Hematopoietic multipotent progenitor cell treated with erythropoietin and hydrocortisone succinate and interleukin-3 and kit ligand, for 15 days (in vitro differentiated cells): ENCODE data around the gene BRD1.
A peak's percentile ranks its signal among the peaks of the same experiment; 100 is the strongest.
"Not testable (repeated sequence)": the region's sequence is repeated elsewhere in the genome, so short reads cannot be mapped to it uniquely, and the experiment has no call there.

Source experiments
- DNase-seq: peaks from one replicate; pipeline ENCODE4 v3.0.0-alpha.2; 2015; ENCODE audit warnings: low spot score

BRD1 gene

DNA sequence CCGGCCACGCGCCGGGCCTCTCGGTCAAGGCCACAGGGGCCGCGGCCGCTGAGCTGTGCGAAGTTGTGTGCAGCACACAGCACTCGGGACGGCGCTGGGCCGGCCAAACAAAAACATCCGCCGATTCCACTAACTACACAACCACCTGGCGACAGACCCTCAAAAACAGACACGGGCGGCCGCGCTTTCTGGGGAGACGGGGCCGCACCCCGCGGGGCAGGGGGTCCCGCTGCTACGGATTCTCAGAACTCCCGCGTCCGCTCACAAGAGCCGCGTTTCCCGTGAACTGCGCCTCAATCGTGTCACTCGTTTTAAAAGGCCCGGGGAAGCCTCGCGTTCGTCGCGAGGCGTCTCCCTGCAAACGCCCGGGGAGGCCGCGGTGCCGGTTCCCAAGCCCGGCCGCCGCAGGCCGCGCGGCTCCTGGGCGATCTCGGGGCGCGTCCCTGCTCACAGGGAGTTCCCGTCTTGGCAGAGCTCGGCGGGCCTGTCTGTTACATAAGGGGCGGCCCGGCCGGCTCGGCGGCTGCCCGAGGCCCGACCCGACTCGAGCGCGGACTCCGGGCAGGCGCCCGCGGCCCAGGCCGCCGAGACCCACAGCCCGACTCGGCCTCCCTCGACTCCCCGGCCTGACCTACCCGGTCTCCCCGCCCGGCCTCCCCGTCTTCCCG is 936 bp downstream of the BRD1 start:
- peak; percentile 58 for DNase-seq

DNA sequence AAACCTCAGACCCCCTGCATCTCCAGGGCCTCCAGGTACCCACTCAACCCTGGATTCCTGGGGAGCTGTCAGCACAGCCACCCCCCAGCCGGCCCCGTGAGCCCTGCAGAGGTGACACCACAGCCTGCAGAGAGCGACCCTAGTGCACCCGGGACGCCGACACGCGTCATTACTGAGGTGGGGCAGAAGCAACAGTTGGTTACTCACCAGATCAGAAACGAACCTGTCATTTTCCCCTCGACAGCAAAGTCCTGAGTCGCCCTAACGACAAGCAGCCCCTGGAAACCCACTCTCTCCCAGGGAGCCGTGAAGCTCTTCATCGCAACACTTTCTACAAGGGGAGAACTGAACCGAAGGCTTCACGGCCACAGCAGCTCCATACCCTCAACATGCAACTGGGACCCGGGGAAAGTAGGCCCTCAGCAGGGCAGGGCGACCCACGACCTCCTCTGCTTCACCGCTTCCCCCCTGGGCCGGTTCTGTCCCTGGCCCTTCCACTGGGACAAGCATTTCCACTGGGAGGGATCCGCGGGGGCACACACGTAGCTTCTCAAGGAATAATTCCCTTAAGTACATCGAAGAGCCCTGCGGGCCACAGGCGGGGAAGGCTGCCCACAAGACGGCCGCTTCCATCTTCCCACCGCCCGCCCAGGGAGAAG is 1.6 kb downstream of the BRD1 start:
- DNase-seq: peak; percentile 44

DNA sequence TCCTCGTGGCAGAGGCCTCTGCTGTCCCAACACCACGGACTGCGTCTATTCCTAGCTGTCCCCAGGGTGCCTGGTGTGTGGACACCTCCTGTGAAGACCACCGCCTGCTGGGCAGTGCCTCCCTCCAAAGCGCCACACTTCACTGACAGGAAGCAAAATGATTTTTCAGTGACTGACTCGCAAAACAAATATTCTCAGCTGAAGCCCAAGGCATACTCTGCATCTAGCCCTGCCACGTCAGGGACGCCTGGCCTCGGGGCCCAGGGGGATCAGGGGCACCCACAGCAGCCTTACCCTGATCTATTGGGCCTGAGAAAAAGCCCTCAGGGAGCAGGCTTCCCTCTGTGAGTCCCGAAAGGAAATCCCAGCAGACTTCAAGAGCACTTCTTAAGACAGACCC is 2.2 kb downstream of the BRD1 start:
- DNase-seq: no peak

DNA sequence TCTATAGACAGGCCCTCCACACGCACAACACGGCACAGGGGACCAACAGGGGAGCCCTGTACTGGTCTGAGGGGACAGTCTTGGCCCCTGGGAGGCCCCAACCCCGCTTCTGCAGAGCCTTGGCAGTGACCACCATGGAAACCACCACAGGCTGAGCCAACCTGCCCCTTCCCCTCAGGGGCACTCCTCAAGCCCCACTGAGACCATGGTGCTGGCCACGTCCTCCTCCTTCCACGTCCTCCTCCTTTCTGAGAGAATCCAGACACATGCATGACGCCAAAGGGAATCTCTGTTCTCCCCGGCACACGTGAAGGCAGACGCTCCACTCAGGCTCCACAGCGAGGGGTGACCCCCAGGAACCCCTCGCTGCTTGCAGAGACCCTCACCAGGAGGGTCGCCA is 2.7 kb downstream of the BRD1 start:
- no peak for DNase-seq

DNA sequence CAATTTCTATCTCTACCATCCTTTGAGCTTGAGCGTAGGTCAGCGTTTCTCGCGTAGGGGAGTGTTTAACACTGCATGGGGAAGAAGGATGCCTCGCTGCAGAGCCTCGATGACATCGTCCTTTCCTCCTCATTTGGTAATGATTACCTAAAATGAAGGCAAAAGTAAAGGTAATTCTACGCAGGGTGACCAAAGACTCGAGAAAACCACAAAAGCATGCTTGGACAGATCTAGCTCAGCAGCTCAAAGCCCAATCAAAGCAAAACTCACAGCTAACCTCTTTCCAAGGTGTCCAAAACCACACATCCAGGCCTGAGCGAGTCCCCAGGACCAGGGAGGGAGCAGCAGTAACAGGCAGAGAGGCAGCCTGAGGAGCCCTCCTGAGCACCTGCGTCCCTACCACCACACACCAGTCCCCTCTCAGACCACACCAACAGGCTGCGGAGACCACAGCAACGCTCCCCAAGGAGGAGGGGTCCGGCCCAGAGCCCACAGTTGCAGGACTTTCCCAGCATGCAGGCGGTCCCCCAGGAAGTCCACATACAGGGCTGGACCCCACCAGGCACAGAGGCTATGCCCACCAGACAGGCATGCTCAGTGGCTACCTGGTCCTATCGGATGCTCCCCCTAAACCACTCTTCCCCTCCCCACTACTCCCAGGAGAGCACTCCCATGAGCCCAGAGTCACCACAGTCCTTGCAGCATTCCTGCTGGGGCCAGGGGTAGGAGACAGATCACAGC is 3.3 kb downstream of the BRD1 start:
- DNase-seq: no peak

DNA sequence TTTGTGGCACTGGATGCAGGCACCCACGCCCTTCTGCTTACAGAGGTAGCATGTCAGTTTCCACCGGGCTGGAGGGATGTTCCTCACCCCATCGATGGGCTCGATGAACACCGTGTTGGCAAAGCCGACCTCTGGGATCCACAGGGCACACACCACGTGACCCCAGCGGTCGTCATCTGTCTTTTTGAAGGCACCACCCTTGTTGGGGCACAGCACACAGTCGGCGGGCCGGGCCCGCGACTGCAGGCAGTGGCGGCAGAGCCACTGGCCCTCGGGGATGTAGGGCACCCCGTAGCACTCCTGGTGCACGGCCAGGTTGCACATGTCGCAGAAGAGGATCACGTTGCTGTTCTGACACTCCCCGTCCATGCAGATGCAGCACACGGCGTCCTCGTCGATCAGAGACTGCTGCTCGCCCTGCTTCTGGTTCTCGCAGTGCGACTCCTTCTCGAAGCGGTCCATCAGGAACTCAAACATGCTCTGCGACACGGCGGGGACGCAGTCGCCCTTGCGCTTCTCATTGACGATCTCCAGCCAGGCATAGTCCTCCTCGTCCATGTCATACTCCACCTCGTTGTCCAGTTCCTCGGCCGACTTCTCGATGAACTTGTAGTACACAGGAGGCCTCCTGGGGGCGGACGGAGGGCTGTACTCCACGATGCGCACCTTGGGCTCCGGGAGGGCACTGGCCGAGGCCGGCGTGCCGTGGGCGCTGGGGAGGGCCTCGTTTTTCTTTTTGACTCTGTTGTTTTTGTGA is 4.2 kb downstream of the BRD1 start:
- DNase-seq: no peak

DNA sequence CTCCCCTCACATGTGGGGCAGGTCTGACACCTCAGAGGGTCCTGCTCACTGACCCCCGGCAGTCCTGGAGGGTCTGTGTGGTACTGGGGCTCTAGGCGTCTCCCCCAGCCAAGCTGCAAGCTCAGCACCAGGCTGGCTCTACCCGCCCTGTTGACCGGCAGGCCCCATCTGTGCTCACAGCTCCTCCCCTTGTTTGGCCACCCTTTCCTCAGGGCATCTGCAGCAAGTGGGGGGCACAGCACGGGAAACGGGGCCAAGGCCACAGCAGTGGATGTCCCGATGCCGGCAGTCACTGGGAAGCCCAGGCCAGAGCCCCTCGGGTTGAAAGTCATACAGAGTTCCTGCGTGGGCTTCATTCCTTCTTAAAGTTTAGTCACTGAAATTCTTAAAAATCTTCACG is 5.9 kb downstream of the BRD1 start:
- not testable (repeated sequence) for DNase-seq

DNA sequence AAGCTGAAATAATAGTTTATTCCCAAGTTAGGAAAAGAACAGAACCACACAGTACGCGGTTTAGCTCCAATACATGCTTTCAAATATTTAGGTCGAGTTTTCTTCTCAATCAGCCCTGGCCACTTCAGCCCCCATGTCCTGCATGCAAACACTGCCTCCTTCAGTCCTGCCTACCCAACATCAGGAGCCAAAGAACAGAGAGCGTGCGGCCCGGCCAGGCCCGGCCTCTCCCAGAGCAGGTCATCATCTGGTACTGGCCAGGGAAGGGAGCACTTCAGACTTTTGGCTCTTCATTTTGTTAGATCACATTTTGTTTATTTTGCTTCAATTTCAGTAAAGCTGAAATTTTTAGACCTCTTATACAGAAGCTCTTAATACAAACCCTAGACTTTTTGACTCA is 6.7 kb downstream of the BRD1 start:
- DNase-seq: no peak

DNA sequence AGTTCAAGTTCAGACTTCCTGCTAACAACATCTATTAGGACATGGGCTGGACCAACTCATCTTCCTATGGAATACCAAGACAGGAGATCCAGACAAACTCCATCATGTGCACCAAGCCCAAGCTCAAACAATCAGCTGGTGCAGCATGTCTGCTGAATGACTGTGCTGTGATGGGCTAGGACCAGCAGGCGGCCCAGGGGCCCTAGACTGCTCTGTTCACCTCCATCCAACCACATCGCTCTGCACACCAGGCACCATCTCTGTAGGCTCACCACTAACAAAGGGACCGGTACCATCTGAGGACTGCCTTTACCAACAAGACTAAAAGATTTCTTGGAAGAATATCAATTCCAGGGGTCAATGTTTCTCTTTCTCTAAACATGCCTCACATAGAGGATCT is 10.3 kb downstream of the BRD1 start:
- DNase-seq: no peak

DNA sequence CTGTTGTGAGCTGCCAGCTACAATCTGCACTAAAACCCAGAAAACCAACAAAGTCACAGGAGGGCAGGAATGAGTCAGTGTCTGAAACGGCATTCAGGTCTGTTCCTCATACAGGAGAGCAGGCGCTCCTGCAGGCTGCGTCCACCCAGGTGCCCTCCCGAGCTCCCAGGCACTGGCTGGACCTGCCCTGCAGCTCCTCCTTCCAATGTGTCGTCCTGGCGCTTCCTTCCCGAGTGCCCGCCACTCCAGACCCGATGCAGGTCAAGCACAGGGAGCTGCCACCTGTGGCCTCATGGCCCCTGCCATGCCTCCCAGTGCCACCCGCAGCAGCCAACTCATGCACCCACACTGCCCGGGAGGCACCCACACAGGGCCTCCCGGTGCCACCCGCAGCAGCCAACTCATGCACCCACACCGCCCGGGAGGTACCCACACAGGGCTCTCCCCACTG is 12.0 kb downstream of the BRD1 start:
- no peak for DNase-seq

DNA sequence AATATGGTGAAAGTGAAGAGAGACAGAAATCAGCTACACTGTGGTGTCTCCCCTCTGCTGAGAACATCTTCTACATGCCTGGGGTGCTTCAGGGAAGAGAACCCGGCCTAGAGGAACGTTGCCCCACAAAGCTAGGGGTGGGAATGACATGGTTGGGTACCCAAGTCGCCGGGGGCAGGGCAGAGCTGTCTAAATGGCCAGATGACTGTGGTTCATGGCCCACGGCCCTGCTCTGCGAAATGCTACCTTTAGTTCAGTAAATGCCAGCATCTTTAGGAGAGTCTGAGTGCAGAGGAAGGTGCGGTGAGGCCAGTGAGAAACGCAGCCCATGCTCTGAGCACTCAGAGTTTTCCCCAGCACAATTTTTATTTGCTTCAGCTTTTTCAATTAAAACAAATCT is 12.8 kb downstream of the BRD1 start:
- DNase-seq: no peak

DNA sequence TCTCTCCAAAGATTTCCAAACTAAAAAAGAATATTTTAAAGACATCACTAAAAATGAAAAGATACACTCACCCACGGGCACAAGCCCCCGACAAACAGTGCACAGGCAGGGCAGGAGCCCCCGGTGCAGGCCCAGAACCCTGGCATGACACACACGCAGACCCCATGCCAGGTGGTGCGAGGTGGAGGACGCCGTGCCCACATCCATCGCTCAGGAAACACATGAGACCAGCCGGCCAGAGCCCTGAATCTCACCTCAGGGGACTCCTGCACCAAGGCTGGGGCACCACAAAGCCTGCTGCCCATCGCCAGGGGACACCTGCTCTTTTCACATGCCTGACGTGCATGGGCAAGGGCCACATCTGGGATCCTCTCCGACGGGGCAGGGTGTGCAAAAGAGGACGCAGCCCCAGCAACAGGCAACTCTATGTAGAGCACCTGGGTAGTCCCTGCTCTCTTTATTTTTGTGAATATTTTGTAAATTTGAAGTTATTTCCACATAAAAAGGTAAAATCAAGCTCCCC is 13.4 kb downstream of the BRD1 start:
- no peak for DNase-seq

DNA sequence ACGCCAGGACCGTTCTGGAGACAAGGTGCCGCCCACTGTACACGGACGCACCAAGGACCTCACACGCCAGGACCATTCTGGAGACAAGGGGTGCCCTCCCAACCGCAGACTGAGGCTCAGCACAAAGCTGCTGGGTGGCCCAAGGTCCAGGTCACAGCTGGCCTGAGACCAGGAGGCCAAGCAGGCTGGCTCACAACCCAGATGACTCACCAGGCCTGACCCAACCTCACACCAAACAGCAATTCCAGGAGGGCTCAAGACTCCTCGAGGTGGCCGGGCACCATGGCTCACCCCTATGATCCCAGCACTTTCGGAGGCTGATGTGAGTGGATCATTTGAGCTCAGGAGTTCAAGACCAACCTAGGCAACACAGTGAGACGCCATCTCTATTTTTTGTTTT is 14.8 kb downstream of the BRD1 start:
- DNase-seq: no peak

DNA sequence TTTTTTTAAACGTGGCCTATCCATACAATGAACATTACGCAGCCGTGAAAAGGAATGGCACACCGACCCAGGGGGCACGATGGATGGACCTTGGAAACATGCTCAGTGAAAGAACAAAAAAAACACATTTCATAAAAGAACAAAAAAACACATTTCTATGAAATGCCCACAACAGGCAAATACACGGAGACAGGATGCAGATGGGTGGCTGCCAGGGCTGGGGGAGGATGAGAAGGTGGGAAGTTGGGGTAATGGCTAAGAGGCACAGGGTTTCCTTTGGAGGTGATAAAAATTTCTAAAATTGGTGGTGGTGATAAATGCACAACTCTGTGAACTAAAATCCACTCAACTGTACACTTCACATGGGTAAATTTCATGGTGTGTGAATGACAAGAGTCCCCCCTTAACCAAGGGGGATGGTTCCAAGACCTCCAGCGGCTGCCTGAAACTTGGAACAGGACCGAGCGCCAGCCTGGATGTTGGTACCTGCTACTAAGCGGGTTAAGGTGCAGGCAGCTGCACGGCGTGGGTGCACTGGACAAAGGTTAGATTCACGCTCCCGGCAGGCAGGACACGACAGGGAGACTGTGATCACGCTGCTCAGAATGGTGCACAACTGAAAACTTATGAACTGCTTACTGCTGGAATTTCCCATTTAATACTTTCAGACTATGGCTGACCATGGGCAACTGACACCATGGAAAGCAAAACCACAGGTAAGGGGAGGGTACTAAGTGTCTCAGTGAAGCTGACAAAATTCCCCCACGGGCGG is 16.5 kb downstream of the BRD1 start:
- DNase-seq: no peak

DNA sequence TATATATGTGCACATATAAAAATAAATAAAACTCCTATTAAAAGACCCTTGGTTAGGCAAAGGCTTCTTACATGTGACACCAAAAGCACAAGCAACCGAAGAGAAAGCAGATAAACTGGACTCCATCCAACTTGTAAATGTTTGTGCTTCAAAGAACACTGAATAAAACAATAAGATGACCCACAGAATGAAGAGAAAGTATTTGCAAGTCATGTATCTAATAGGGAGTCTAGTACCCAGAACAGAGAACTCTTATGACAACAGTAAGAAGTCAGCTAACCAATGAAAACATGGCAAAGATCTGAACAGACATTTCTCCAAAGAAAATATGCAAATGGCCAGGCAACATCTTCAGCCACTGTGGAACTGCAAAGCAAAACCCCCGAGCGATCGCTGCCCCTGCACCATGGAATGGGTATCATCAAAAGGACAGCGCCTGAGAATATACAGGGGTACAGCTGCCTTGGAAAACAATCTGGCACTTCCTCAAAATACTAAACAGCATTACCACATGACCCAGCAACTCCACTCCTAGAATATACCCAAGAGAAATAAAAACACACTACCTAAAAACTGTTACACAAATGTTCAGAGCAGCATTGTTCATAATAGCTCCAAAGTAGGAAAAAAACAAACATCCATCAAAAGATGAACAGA is 17.2 kb downstream of the BRD1 start:
- DNase-seq: no peak

DNA sequence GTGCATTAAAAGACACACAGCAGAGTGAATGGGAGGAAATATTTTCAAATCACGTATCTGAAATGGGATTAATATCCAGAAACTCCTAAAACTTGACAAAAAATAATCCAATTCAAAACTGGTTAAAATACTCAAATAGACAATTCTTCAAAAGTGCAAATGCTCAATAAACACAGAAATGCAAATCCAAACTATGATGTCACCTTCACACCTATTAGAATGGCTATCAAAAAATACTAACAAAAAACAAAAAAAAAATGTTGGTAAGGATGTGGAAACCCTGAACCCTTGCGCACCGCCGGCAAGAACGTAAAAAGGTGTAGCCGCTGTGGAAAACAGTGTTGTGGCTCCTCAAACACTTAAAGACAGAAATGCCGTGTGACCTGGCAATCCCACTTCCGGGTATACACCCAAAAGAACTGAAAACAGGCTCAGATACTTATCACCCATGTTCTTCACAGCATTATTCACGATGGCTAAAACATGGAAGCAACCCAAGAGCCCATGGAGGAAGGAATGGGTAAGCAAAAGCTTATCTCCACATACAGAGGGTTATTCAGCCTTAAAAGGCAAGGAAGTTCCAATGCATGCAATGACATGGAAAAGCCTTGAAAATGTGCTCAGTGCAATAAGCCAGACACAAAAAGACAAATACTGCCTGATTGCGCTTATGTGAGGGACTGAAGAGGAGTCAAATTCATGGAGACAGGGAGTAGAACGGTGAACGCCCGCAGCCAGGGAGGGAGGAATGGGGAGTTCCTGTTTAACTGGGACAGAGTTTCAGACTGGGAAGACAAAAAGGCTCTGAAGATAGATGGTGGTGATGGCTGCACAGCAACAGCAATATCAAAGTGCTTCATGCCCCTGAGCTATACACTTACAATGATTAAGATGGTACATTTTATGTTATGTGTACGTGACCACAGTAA is 19.6 kb downstream of the BRD1 start:
- peak; percentile 69 for DNase-seq

DNA sequence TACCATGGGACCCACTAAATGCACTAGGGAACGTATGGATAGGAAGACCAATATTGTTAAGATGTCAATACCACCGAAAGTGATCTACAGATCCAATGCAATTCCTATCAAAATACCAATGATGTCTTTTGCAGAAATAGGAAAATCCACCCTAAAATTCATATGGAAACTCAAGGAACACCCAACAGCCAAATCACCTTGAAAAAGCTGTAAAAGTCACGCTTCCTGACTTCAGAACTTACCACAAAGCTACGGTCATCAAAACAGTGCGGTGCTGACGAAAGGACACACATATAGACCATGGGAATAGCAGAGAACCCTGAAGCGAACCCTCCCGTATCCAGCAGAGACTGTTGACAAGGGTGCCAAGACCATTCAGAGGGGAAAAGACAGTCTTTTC is 20.5 kb downstream of the BRD1 start:
- DNase-seq: no peak

DNA sequence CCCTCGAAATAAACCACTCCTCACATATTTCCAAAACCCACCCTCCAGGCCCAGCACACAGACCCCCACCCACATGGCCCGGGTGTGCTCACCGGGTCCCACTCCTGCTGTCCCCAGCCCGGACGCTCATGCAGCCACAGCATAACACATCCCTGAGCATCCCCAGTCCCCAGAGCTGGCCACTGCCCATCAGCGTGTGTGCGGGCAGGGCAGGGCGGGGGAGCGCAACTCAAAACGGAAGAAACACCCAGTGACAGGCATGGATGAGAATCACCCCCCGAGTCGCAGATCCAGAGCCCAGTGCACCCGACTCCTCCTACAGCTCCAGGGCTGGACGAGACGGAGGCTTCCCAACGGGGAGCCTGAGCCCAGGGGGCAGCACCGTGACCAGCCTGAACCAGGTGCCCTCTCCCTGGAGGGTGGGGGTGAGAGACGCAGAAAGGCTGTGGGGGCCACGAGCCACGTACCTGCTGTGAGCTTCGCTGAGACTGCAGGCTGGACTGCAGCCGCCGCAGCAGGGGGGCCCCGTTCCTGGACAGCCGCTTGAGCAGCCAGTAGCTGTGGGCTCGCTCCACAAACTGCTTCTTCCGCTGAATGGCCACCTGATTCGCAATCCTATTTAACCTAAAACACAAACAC is 23.8 kb downstream of the BRD1 start:
- DNase-seq: no peak

DNA sequence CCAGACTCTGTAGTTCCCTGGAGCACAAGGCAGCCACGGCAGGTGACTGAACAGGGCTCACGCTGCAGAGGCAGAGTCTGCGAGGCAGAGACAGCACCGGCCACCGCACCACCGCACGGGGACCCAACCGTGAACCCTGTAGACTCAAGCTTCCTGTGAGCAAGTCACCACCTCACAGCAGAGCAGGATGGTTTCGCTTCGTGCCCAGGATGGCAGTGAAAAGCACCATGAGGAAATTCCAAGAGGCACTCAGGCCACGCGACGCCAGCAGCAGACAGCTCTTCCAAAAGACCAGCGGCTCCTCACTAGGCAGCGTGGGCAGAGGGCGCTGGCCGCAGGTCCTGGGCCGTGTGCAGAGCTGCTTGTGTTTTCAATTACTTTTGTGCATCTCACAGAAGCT is 24.5 kb downstream of the BRD1 start:
- DNase-seq: no peak
